Measurements from ENCODE around the gene ACTR3C.

The ACTR3C gene

GRCh38 chr7:150360363-150361058, 37.2 kb upstream of the ACTR3C start:
- Mint-ChIP-seq H3K27ac (peak overlapping the region; percentile 7 to 57 (median 20)), H3K27me3 (ENCODE audit: low read depth) (no peaks in the 10 kb centered on the region), H3K4me1 (peaks cover 45% of the 10 kb centered on the region), H3K36me3 (ENCODE audit: low read depth) (no peaks in the 10 kb centered on the region), H3K9me3 (no peaks in the 10 kb centered on the region), H3K4me3 (no peak overlapping the region)
- no peak for TF ChIP-seq CTCF (IDR thresholded peaks at IDR 0.05; ENCODE audit: unreplicated experiment in 3 of 3)

- Mint-ChIP-seq H3K27ac (peak overlapping the region; percentile 7 to 57 (median 52)), H3K4me3 (peak overlapping the region in 1 of 3 experiments; percentile 9), H3K9me3 (no peaks in the 10 kb centered on the region), H3K36me3 (ENCODE audit: low read depth) (no peaks in the 10 kb centered on the region), H3K4me1 (peaks cover 45% of the 10 kb centered on the region), H3K27me3 (ENCODE audit: low read depth) (no peaks in the 10 kb centered on the region)
- no peak for TF ChIP-seq CTCF (IDR thresholded peaks at IDR 0.05; ENCODE audit: unreplicated experiment in 3 of 3)
Measured at GRCh38 chr7:150359622-150360362, 36.4 kb upstream of the ACTR3C start.

DNA sequence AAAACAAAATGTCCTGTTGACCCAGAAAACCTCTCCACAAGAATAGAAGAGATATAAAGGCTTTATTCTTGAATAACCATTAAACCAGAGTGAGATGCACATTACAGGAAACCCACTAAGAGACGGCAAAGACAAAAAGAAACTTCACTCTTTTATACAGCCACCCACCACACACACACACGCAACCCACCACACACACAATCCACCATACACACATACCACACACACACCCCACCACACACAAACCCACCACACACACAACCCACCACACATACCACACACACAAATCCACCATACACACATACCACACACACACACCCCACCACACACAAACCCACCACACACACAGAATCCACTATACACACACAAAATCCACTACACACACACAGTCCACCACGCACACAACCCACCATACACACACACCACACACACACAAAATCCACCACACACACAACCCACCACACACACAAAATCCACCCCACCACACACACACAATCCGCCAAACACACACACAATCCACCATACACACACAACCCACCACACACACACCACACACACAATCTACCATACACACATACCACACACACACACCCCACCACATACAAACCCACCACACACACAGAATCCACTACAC, 35.8 kb upstream of the ACTR3C start:
- Mint-ChIP-seq H3K36me3 (ENCODE audit: low read depth) (no peaks in the 10 kb centered on the region), H3K4me1 (peaks cover 42% of the 10 kb centered on the region), H3K4me3 (peak overlapping the region in 1 of 3 experiments; percentile 13), H3K9me3 (no peaks in the 10 kb centered on the region), H3K27me3 (ENCODE audit: low read depth) (no peaks in the 10 kb centered on the region), H3K27ac (peak overlapping the region; percentile 37 to 57 (median 52))
- TF ChIP-seq CTCF (IDR thresholded peaks at IDR 0.05; ENCODE audit: unreplicated experiment in 3 of 3) = no peak

GRCh38 chr7:150358433-150358832, 35.1 kb upstream of the ACTR3C start:
- Mint-ChIP-seq H3K4me1 (peaks cover 35% of the 10 kb centered on the region), H3K4me3 (no peak overlapping the region), H3K9me3 (no peaks in the 10 kb centered on the region), H3K27ac (no peak overlapping the region), H3K27me3 (ENCODE audit: low read depth) (no peaks in the 10 kb centered on the region), H3K36me3 (ENCODE audit: low read depth) (no peaks in the 10 kb centered on the region)
- no peak for TF ChIP-seq CTCF (IDR thresholded peaks at IDR 0.05; ENCODE audit: unreplicated experiment in 3 of 3)

DNA sequence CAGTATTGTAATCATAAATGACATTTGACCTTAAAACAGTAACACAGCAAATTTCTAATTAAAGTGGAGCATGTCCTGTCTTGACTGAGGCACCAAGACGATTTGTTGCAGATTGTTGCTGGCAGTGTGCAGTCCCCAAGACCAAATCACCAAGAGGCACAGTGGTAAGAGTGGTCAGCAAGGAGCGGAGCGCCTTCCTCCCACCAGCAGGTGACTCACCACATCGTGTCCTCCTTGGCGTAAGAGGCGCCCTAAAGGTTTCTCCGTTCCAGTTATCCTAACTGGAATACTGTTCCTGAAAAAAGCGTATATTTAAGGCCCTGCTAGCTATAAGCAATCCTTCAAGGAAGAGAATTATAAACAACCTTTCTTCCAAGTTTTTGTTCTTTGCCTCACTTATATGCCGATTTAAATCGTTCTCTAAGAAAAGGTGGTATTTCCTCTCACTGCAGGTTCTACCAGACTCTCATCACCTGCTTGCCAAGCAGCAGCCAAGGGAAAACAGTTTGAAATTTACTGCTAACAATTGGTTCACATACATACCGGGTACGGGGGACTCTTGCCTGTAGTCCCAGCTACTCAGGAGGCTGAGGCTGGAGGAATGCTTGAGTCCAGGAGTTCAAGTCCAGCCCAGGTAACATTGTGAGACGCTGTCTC, 34.6 kb upstream of the ACTR3C start:
- TF ChIP-seq CTCF (IDR thresholded peaks at IDR 0.05; ENCODE audit: unreplicated experiment in 3 of 3) = no peak
- no peak overlapping the region for H3K4me3 Mint-ChIP-seq
- no peaks in the 10 kb centered on the region for H3K36me3 Mint-ChIP-seq (ENCODE audit: low read depth)
- H3K9me3 Mint-ChIP-seq = no peaks in the 10 kb centered on the region
- peaks cover 3% of the 10 kb centered on the region for H3K27me3 Mint-ChIP-seq (ENCODE audit: low read depth)
- H3K4me1 Mint-ChIP-seq = peaks cover 30% of the 10 kb centered on the region
- no peak overlapping the region for H3K27ac Mint-ChIP-seq
